ENCODE results near the gene ZNF853. TPM values are rescaled to one million over a fixed set of nuclear protein-coding genes. Genes with fewer than 3 reads are reported as not detected.

ZNF853 gene
- polyA plus RNA-seq, 1 of the 3 experiments (the other 2 are of a cell fraction) = 15.9 TPM

- no peak overlapping the region for H3K27ac ChIP-seq (ENCODE audit: low read depth in 2 of 2, low read length in 1 of 2)
- TF ChIP-seq SMC3 (IDR thresholded peaks at IDR 0.05; ENCODE audit: low read depth, low read length) (no peak), GABPA (IDR thresholded peaks at IDR 0.05; ENCODE audit: low read depth) (no peak), USF1 (IDR thresholded peaks at IDR 0.05; ENCODE audit: borderline replicate concordance, low read depth) (no peak), MXI1 (IDR thresholded peaks at IDR 0.05; ENCODE audit: low read depth, low read length) (no peak), EP300 (IDR thresholded peaks at IDR 0.05; ENCODE audit: borderline replicate concordance in 1 of 2, low read depth in 1 of 2, low read length in 1 of 2) (no peak), TCF12 (IDR thresholded peaks at IDR 0.05) (no peak), FOSL2 (IDR thresholded peaks at IDR 0.05; ENCODE audit: borderline replicate concordance, low read depth) (no peak), MAX (IDR thresholded peaks at IDR 0.05; ENCODE audit: low read depth) (no peak), SIN3A (IDR thresholded peaks at IDR 0.05; ENCODE audit: borderline replicate concordance, low read depth, low read length) (no peak)
- TF ChIP-seq, protein P1, sequence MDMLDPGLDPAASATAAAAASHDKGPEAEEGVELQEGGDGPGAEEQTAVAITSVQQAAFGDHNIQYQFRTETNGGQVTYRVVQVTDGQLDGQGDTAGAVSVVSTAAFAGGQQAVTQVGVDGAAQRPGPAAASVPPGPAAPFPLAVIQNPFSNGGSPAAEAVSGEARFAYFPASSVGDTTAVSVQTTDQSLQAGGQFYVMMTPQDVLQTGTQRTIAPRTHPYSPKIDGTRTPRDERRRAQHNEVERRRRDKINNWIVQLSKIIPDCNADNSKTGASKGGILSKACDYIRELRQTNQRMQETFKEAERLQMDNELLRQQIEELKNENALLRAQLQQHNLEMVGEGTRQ (IDR thresholded peaks at IDR 0.05; ENCODE audit: borderline replicate concordance, low read depth, low read length) = no peak
- H3K36me3 ChIP-seq (replicated peaks in 1 of 2; ENCODE audit: control insufficient read depth in 1 of 2, insufficient read depth in 2 of 2, low read length in 1 of 2) = no peaks in the 10 kb centered on the region
- no peak overlapping the region for H3K4me2 ChIP-seq
- H3K9ac ChIP-seq = no peak overlapping the region
- H4K20me1 ChIP-seq (ENCODE audit: insufficient read depth) = no peaks in the 10 kb centered on the region
- H3F3A ChIP-seq (replicated peaks; ENCODE audit: insufficient read depth) = no peaks in the 10 kb centered on the region
- POLR2A ChIA-PET = no interaction called here
- H3K4me3 ChIP-seq (ENCODE audit: low read depth in 2 of 2, low read length in 1 of 2) = no peak overlapping the region
- H3K4me1 ChIP-seq (ENCODE audit: control insufficient read depth in 1 of 2, insufficient read depth in 2 of 2, low read depth in 1 of 2, low read length in 1 of 2) = peaks cover 0 to 8% of the 10 kb centered on the region in 2 experiments; a peak in 1 of 4 replicates
- H3K9me3 ChIP-seq = no peaks in the 10 kb centered on the region
- no peaks in the 10 kb centered on the region for H3K9me2 ChIP-seq
- H3K27me3 ChIP-seq (ENCODE audit: insufficient read depth) = no peaks in the 10 kb centered on the region
- no peak overlapping the region for H2AFZ ChIP-seq (ENCODE audit: low read depth)
- DNase-seq = no peak
- H3K79me2 ChIP-seq (ENCODE audit: insufficient read depth) = no peaks in the 10 kb centered on the region
- CTCF ChIA-PET = interaction anchor here (1.9 kb wide), 1 partner anchor 14 kb away, joined by 4 read pairs; no protein-coding TSS in a partner anchor
- WGBS (ENCODE audit: low lambda C conversion rate) = 50% methylated on average over 11 of the region's 11 CpGs
Measured at GRCh38 chr7:6630007-6630849, 14.8 kb downstream of the ZNF853 start.

DNA sequence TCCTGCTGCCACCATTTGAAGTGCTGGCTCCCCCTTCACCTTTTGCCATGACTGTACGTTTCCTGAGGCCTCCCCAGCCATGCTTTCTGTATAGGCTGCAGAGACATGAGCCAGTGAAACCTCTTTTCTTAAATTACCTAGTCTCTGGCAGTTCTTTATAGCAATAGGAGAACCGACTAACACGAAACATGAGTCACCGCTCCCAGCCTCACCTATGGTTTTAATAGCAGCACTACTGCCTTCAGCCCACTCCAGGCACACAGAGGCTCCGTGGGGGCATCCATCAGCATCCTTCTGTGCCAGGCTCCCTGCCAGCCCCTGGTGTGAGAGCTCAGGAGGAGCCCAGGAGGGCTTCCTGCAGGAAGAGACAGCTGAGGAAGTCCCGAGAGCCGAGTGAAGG lies 16.2 kb downstream of the ZNF853 start:
- Histone ChIP-seq H2AFZ (ENCODE audit: low read depth) (no peak overlapping the region), H3K9me3 (no peaks in the 10 kb centered on the region), H3K27me3 (ENCODE audit: insufficient read depth) (no peaks in the 10 kb centered on the region), H3K4me3 (ENCODE audit: low read depth in 2 of 2, low read length in 1 of 2) (no peak overlapping the region), H3K4me1 (ENCODE audit: control insufficient read depth in 1 of 2, insufficient read depth in 2 of 2, low read depth in 1 of 2, low read length in 1 of 2) (peaks cover 0 to 12% of the 10 kb centered on the region in 2 experiments; a peak in 1 of 4 replicates), H3K27ac (ENCODE audit: low read depth in 2 of 2, low read length in 1 of 2) (no peak overlapping the region), H3K36me3 (replicated peaks in 1 of 2; ENCODE audit: control insufficient read depth in 1 of 2, insufficient read depth in 2 of 2, low read length in 1 of 2) (no peaks in the 10 kb centered on the region), H4K20me1 (ENCODE audit: insufficient read depth) (no peaks in the 10 kb centered on the region), H3F3A (replicated peaks; ENCODE audit: insufficient read depth) (no peaks in the 10 kb centered on the region), H3K79me2 (ENCODE audit: insufficient read depth) (peaks cover 5% of the 10 kb centered on the region), H3K4me2 (no peak overlapping the region), H3K9me2 (no peaks in the 10 kb centered on the region), H3K9ac (no peak overlapping the region)
- no peak for TF ChIP-seq RFX5 (IDR thresholded peaks at IDR 0.05; ENCODE audit: low read length)
- TF ChIP-seq RAD21 (IDR thresholded peaks at IDR 0.05; ENCODE audit: low read length) = no peak
- TF ChIP-seq TAF1 (IDR thresholded peaks at IDR 0.05; ENCODE audit: borderline replicate concordance, low read depth, low read length) = no peak
- TF ChIP-seq RXRA (IDR thresholded peaks at IDR 0.05; ENCODE audit: borderline replicate concordance, low read depth) = no peak
- TF ChIP-seq YY1 (IDR thresholded peaks at IDR 0.05; ENCODE audit: low read depth) = no peak
- TF ChIP-seq EZH2phosphoT487 (IDR thresholded peaks at IDR 0.05; ENCODE audit: borderline replicate concordance, low read depth) = no peak
- no peak for TF ChIP-seq SIN3A (IDR thresholded peaks at IDR 0.05; ENCODE audit: borderline replicate concordance, low read depth, low read length)
- TF ChIP-seq GATA2 (CRISPR knock-in tag; IDR thresholded peaks at IDR 0.05) = no peak
- 78% methylated on average over 7 of the region's 7 CpGs for WGBS (ENCODE audit: low lambda C conversion rate)
- ChIA-PET CTCF (no interaction called here), POLR2A (no interaction called here)
- DNase-seq = no peak
